SH-SY5Y (cell line): ENCODE data around the gene MGMT.

Experiments used
- GATA2 ChIP-seq: IDR thresholded peaks from 2 replicates; pipeline ENCODE4 v1.6.1; 2011; ENCODE audit warnings: mild to moderate bottlenecking, low read depth, low read length
- GATA3 ChIP-seq: IDR thresholded peaks from 2 replicates; pipeline ENCODE4 v1.6.1; 2011; ENCODE audit warnings: low read depth, mild to moderate bottlenecking, low read length, moderate library complexity

DNA sequence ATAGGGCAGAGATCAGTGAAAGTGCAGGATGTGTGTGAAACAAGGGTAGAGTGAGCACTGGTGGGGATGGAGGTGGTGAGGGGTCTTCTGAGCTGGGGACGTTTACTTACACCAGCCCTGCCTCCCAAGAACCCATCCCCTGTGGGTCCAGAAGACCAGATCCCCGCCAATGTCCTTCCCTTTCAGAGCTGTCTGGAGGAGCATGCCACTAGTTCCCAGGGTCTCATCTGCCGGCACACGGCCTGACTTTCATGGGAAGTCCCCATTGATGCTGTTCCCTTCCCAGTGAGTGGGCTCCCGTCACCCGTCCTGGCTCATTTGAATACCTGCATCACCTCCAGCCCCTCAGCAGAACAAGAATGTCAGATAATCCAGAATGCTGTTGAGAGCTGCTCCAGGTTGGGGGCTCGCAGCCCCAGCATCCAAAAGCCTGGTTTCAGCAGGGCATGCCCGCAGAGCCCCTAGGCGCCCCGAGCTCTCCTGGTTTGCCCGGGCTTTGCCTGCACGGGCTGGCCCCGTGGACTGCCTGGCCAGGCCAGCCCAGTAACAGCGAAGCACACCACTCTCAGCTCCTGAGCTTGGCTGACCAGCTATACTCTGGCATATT lies 246.7 kb downstream of the MGMT start:
- no peak for TF ChIP-seq GATA2
- TF ChIP-seq GATA3 = no peak
